HG02678 (cell line): Measurements from ENCODE around the gene ARID2.

Experiments used
- ATAC-seq: cut with Tn5 transposase; IDR thresholded peaks from one replicate; pipeline ENCODE4 v1.9.1; 2021; ENCODE audit warnings: mild to moderate bottlenecking, moderate library complexity; ENCODE audit not compliant: unreplicated experiment

Gene ARID2

DNA sequence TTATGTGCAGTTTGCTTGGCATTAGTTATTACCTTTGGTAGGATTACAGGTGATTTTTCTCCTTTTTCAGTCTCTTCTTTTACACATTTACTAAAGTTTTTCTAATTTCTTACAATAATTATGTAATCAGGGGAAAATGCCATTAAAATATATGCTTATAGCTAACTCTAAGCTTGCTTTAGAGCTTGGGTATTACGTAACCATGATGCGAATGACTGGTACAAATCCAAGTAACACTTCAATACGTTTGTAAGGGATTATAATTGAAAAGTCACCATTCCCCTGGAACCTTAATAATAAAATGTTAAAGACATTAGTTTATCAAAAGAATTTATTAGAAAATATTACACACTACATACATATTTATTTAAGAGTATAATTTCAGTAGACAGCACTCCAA lies 189.3 kb downstream of the ARID2 start:
- no peak for ATAC-seq

DNA sequence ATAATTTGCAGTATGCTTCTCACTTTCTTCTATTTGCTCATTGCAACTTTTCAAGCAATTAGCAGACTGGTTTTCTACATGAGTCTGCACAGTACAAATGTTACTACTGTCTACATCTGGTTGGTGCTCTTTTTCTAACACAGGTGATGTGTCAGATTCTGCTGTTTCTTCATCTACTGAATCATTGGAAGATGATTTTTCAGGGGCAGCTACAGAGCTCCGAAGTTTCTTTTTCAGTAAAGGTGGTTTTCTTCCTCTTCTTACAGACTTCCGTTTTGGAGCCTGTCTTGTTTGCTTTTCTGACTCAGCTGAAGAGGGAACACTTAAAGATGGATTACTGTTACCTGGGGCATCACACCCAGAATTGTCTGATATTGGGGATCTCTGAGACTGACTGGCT lies 198.8 kb downstream of the ARID2 start:
- no peak for ATAC-seq

DNA sequence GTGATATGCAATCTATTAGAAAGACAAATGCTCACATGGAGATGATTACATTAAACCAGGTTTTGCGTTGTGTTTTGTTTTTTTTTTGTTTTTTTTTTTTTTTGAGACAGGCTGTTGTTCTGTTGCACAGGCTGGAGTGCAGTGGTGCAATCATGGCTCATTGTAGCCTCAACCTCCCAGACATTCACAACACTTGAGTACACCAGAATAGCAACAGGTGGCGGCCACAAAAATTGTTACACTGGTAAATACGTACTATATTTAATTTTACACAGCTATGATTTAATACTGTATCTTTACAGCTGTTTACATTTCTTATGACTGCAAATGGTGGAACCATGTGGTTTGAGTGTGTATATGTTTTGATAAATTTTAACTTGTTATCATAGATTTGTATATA lies 200.9 kb downstream of the ARID2 start:
- ATAC-seq, result no peak

DNA sequence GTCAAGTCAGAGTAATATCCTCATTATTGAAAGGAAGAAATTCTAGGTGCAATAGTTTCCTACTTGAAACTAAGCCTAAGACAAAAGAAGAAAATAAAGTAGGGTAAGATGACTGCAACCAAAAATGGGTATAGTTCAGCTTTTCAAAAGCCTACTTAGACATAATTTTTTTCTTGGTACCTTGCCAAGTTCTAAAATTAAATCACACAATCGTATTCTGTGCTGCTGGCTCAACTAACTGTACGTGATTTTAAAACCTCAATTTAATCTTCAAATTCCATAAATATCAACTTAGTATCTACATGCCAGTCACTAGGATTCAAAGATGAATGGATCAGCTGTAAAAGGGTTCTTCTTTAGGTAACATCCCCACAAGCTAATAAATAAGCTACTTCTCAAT lies 204.0 kb downstream of the ARID2 start:
- no peak for ATAC-seq

DNA sequence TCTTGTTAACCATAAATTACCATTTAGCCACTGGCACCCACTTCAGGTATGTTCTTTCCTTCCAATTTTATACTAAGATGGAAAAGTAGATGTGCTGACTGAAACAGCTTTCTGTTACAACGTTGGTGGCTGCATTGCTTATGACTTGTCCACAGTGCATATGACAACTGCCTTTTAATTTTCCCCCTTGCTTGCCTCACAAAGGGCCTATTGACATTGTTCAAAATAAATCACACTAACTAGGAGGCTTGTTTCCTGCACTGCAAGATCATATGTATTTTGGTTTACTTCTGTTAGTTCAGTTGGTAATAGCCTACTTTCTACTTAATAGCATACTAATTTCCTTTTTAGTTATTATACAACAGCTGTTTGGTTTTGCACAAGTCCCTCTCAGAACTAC lies 205.4 kb downstream of the ARID2 start:
- ATAC-seq, result no peak

DNA sequence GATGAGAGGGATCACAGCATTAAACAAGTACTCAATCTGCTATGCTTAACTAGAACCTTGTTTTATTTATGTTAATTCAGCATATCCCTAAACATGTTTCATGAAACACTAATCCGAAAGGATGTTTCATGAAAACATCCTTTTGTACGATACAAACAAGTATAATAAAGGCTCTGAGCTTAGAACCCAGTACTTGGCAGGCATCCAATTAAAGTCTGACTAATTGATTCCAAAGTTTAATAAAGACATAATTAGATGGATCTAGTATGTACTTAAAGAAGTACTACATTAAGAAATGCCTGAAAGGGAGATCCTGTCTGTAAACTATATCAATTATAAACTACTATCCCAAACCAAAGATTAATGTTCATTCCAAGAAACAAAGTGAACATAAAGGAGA lies 209.1 kb downstream of the ARID2 start:
- ATAC-seq, result no peak

DNA sequence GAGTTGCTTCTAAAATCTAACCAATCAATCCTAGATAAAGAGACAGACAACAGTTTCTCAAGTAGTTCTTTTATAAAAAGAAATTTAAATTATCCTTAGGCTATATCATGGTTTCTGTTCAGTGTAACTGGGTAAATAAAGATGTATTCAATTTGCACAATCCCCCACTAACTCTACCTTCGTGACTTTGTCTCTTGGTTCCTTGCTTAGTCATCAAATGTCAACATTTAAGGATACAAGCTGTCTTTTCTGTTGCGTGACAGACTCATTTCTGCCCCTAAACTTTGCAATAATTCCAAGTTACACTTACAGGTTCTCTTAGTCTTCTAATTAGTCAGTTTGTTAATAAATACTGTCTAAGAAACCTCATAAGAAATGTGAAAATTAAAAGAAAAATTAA lies 210.3 kb downstream of the ARID2 start:
- ATAC-seq, result no peak

GRCh38 chr12:45944771-45945170 lies 215.3 kb downstream of the ARID2 start:
- ATAC-seq, result no peak

GRCh38 chr12:45946435-45946834 lies 216.9 kb downstream of the ARID2 start:
- ATAC-seq, result no peak

DNA sequence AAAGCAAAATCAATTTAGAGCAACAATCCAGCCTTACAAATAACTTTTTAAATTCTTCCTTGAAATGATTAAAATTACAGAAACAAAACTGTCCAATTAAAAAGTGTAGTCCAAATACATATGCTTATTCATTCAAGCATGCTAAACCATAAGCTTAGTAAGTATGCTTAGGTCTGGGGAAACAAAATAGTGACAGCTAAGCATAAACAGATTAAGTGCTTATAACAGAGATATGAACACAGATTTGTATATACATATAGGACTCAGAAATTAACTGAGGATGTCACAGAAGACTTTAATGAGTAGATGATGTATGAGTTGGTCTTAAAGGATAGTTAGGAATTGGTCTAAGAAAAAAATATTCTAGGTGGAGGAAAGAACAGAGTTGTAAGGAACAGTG lies 219.0 kb downstream of the ARID2 start:
- no peak for ATAC-seq
